Measurements from ENCODE around the gene PRTN3. TPM values are rescaled to one million over a fixed set of nuclear protein-coding genes. Genes with fewer than 3 reads are reported as not detected.

Gene PRTN3
- polyA plus RNA-seq, 1 donor (not counting 4 experiments of a cell fraction or from before 2014, with no cell fraction given), result not detected

- H4K20me1 ChIP-seq (ENCODE audit: control insufficient read depth, extremely low read depth, insufficient read depth, low read length), result peaks cover 80% of the 10 kb centered on the region
- no peak overlapping the region for H3K4me2 ChIP-seq (ENCODE audit: control insufficient read depth, extremely low read depth, insufficient read depth, low read depth, low read length)
- no peak overlapping the region for H3K27ac ChIP-seq (ENCODE audit: control insufficient read depth, insufficient read depth, low read length)
- H3K36me3 ChIP-seq (ENCODE audit: control insufficient read depth in 2 of 2, extremely low read depth in 1 of 2, insufficient read depth in 2 of 2, low read length in 2 of 2), result peaks cover 37 to 84% of the 10 kb centered on the region in 2 experiments
- H3K79me2 ChIP-seq (ENCODE audit: control insufficient read depth, insufficient read depth, low read length), result peaks cover 89% of the 10 kb centered on the region
- DNase-seq (ENCODE audit: low read depth, low spot score) (no peak), FAIRE-seq (no peak)
- H3K27me3 ChIP-seq (ENCODE audit: control insufficient read depth, extremely low read depth, insufficient read depth, low read length), result no peaks in the 10 kb centered on the region
- H3K9ac ChIP-seq (ENCODE audit: control insufficient read depth, extremely low read depth, insufficient read depth, low read length), result no peak overlapping the region
- no peak overlapping the region for H3K4me3 ChIP-seq (ENCODE audit: control insufficient read depth in 2 of 3, extremely low read depth in 1 of 3, insufficient read depth in 2 of 3, low read depth in 1 of 3, low read length in 3 of 3)
- H3K9me1 ChIP-seq (ENCODE audit: control insufficient read depth, extremely low read depth, insufficient read depth, low read length), result no peaks in the 10 kb centered on the region
- no peaks in the 10 kb centered on the region for H3K9me3 ChIP-seq (ENCODE audit: control insufficient read depth, low read depth, low read length)
- dilution Hi-C loops (cut with MboI; ENCODE audit: extremely low pct_ligation_motif_present, low sequenced_read_pairs), result no loop called here
- TF ChIP-seq EZH2 (IDR thresholded peaks at IDR 0.05; ENCODE audit: low read length) (no peak), CTCF (optimal IDR thresholded peaks at IDR 0.05 in 1 of 3, IDR thresholded peaks at IDR 0.05 in 1 of 3, conservative IDR thresholded peaks at IDR 0.05 in 1 of 3; ENCODE audit: extremely low read depth in 1 of 3, insufficient read depth in 2 of 3, low read length in 3 of 3) (no peak)
- peaks cover 22% of the 10 kb centered on the region for H3K4me1 ChIP-seq (ENCODE audit: control insufficient read depth, extremely low read depth, insufficient read depth, low read length)
- H2AFZ ChIP-seq (ENCODE audit: control insufficient read depth, low read length), result no peak overlapping the region
Observed at GRCh38 chr19:805166-805551, 35.6 kb upstream of the PRTN3 start.

GRCh38 chr19:805600-806550 is 34.9 kb upstream of the PRTN3 start:
- H3K27me3 ChIP-seq (ENCODE audit: control insufficient read depth, extremely low read depth, insufficient read depth, low read length), result no peaks in the 10 kb centered on the region
- H3K4me3 ChIP-seq (ENCODE audit: control insufficient read depth in 2 of 3, extremely low read depth in 1 of 3, insufficient read depth in 2 of 3, low read depth in 1 of 3, low read length in 3 of 3), result no peak overlapping the region
- peaks cover 73% of the 10 kb centered on the region for H4K20me1 ChIP-seq (ENCODE audit: control insufficient read depth, extremely low read depth, insufficient read depth, low read length)
- H3K9me1 ChIP-seq (ENCODE audit: control insufficient read depth, extremely low read depth, insufficient read depth, low read length), result no peaks in the 10 kb centered on the region
- DNase-seq (ENCODE audit: low read depth, low spot score), result no peak
- H3K27ac ChIP-seq (ENCODE audit: control insufficient read depth, insufficient read depth, low read length), result no peak overlapping the region
- H3K36me3 ChIP-seq (ENCODE audit: control insufficient read depth in 2 of 2, extremely low read depth in 1 of 2, insufficient read depth in 2 of 2, low read length in 2 of 2), result peaks cover 39 to 83% of the 10 kb centered on the region in 2 experiments
- H3K9me3 ChIP-seq (ENCODE audit: control insufficient read depth, low read depth, low read length), result no peaks in the 10 kb centered on the region
- H3K4me1 ChIP-seq (ENCODE audit: control insufficient read depth, extremely low read depth, insufficient read depth, low read length), result peaks cover 15% of the 10 kb centered on the region
- no peak overlapping the region for H3K4me2 ChIP-seq (ENCODE audit: control insufficient read depth, extremely low read depth, insufficient read depth, low read depth, low read length)
- H3K79me2 ChIP-seq (ENCODE audit: control insufficient read depth, insufficient read depth, low read length), result peaks cover 82% of the 10 kb centered on the region
- no peak overlapping the region for H3K9ac ChIP-seq (ENCODE audit: control insufficient read depth, extremely low read depth, insufficient read depth, low read length)
- TF ChIP-seq CTCF (optimal IDR thresholded peaks at IDR 0.05 in 1 of 3, IDR thresholded peaks at IDR 0.05 in 1 of 3, conservative IDR thresholded peaks at IDR 0.05 in 1 of 3; ENCODE audit: extremely low read depth in 1 of 3, insufficient read depth in 2 of 3, low read length in 3 of 3) (no peak), EZH2 (IDR thresholded peaks at IDR 0.05; ENCODE audit: low read length) (no peak)
- dilution Hi-C loops (cut with MboI; ENCODE audit: extremely low pct_ligation_motif_present, low sequenced_read_pairs), result no loop called here
- FAIRE-seq, result no peak
- H2AFZ ChIP-seq (ENCODE audit: control insufficient read depth, low read length), result no peak overlapping the region
